GM21619 (cell line): ENCODE data around the gene SLC29A2.

Source experiments
- ATAC-seq: cut with Tn5 transposase; IDR thresholded peaks from one replicate; pipeline ENCODE4 v1.9.1; 2021; ENCODE audit not compliant: unreplicated experiment

Gene SLC29A2, protein sequence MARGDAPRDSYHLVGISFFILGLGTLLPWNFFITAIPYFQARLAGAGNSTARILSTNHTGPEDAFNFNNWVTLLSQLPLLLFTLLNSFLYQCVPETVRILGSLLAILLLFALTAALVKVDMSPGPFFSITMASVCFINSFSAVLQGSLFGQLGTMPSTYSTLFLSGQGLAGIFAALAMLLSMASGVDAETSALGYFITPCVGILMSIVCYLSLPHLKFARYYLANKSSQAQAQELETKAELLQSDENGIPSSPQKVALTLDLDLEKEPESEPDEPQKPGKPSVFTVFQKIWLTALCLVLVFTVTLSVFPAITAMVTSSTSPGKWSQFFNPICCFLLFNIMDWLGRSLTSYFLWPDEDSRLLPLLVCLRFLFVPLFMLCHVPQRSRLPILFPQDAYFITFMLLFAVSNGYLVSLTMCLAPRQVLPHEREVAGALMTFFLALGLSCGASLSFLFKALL

DNA sequence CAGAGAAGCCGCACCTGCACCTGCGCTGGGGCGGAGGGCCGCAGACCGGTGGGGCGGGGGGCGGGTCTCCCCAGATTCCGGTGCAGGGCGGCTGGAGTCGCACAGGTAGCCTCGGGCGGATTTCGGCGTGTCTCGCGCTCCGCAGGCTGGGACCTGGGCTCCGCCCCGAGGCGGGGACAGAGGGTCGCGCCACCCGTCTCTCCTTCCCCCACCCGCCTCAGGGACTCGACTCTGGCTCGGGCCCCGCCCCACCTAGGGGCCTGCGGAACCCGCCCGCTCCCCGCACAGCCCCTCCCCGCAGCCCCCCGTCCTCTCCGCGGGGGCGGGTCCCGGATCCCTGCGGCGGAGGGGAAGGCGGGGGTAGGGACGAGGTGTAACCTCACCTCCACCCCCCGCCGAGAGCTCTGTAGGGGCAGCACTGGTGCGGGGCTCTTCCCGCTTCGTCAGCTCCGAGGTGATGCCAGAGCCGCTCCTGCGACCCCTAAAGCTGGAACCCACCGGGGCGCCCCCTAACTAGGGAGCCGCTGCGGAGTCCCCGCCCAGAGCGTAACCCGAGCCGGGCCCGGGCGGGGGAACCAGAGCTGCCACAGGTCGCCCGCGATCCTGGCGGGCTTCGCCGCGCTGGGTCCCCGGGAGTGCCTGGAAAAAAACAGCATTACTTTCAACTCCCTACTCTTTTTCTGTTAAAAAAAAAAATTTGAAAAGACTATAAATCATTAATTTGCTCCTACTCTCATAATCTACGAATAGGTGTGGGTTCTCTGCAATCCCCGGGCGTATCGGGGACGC is at the start of gene SLC29A2:
Gene SLC29A2, minus strand, starts transcription at position 134 of the 789 bp plus-strand sequence. CDS start 169 bp downstream, outside the sequence.
- ATAC-seq, result peak; percentile 73

DNA sequence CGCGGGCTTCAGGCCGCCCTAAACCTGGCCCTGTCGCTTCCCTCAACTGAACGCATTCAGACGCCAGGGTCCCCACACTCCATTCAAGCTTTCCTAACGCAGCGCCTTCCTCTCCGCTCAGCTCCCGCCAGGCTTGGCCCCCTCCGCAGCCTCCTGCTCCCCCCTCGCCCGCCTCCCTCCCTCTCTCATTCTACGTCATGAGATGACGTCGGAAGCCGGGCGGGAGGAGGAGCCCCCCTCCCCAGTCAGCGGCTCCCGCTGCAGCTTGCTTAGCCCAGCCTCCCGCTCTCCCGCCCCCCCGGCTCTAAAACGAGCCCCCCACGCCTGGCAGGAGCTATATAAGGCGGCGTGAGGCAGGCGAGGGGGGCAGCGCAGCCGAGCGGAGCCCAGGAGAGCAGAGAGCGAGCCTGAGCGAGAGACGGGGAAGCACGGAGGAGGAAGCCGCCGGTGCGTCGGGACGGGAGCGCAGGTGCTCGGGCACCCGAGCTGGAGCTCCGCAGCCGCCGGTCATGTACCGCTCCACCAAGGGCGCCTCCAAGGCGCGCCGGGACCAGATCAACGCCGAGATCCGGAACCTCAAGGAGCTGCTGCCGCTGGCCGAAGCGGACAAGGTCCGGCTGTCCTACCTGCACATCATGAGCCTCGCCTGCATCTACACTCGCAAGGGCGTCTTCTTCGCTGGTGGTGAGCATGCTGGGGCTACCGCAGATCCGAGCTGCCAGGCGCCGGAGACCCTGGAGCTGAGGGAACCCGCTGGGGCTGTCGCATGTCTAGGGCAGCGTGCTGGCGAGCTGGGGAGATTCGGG is 49.3 kb upstream of the SLC29A2 start, which contains the start of gene NPAS4:
Gene NPAS4, plus strand, starts transcription at position 365 of the 806 bp plus-strand sequence. Its CDS starts 145 bp downstream, at position 510.
- ATAC-seq, result no peak

DNA sequence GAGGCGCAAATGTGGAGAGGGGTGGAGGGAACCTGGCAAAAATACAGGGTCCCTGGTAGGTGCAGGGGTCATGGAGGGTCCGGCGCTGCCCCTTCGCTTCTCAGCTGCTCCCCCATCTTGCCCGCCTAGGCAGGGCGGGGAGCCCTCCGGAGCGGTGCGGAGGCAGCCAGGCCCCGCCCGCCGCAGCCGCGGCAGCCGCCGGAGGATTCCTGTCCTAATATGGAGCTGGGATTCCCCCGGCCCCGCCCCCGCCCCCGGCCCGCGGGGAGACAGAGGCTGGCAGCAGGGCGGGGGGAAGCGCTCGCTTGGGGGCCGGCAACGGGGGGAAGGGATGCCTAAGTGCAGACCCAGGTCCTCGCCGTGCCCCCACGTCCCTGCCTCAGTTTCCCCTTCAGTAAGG is 48.3 kb upstream of the SLC29A2 start:
- no peak for ATAC-seq

DNA sequence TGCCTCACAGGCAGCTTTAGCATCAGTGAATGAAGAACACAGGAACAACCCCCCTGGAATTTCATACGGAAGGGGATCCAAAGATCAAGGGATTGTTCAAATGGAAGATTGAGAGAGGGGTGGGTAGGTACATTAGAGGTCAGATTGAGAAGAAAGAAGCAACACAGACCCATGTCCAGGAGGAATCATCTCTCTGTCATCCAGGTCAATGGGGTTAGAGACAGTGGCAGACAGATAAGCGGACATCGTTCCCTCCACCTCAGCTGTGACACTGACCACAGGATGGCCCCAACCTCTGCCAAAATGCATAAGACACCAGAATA is 47.4 kb upstream of the SLC29A2 start:
- no peak for ATAC-seq

DNA sequence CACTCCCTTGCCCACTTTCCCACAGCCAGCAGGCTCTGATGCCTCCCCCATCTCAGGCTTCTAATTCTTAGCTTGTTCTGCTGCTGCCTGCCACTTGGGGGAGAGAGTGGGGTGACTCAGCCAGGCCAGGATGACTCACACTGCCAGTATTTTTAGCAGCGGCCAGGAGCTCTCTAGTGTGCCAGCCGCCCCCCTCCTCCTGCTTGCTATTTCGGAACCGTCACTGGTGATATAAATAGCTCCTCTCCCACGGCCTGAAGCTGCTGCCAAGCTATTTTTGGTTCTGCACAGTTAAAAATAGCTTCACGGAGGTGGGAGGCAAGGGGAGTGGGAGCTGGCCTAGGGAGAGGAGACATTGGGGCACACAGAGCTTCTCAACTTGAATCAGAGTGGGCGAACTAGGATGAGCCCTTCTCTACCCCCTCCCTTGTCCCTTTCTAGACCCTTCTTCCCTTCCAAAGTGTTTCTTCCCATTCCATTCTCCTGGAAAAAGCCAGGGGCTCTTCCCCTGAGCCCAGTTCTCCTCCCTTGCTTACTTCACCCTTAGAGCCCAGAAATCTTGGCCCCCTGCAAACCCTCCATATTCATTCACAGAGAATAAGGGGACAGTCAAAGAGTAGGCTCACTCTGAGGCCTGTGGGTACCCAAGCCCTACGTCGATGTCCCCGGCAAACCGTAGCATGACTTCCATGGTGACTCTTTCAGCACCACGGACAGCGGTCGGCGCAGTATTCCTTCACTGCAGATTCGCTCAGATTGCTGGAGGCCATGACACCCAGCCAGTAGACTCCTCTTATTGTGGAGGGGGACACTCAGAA is 46.8 kb upstream of the SLC29A2 start:
- ATAC-seq, result peak; percentile 54

DNA sequence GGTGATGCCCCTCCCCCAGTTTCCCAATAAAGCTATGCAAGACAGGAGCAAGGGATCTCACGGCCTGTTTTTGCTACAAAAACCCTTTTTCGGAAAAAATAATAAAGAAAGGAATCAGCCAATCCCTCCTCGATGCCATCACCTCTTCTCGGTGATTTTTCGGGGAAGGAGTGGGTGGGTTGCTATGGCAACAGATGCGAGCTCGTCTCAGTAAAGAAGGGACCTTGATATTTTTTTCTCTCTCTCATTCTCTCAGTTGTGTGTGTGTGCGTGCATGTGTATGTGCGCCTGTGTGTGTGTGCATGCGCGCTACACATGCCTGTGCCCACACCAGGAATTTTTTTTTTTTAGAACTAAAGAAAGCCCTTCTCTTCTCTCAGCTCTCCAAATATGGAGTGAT is 45.4 kb upstream of the SLC29A2 start:
- no peak for ATAC-seq

DNA sequence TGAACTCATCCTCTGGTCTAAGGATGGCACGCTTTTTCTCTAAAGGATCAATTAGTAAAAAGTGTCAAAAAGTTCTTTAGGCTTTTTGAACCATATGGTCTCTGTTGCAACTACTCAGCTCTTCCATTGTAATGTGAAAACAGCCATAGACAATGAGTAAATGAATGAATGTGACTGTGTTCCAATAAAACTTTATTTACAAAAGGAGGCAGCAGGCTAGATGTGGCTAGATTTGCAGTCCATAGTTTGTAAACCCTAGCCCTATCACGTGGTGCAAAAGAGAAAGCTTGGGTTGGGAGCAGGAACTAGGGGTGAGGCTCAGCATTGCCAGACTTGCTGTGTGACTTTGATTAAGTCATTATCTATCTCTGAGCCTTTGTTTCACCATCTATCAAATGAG is 43.9 kb upstream of the SLC29A2 start:
- ATAC-seq, result no peak

DNA sequence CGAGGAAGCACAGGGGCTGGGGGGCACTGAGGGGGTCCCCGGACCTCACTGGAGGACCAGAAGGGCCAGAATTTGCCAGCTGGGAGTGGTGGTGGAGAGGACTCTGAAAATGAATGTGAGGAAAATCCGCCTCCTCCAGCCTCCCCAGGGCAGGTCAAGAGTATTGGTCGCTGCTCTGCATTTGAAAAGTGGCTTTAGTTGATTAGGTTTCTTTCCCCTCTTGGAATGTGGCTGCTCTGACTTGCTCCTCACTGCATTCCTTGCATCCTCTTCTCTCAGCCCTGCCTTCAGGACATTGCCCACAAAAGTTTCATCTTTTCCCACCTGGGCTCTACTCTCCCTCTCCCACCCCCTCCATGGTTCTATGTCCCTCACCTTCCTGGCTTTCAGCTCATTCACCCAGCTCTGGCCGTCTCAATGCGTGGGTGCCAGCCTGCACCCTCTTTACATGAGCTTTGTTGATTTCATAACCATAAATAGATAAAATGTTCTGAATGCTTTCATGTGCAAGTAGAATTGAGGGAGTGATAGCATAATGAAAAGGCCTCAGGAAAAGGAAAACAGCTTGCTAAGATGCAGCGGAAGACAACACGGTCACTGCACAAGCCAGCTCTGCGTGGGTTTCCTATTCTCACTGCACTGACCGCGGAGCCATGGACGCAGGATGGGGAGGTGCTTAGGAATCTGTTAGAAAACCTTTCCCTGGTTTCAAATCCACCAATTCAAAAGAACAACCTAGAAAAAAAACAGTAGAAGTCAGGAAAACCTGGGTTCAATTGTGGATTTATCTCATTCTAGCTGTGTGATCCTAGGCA is 42.8 kb upstream of the SLC29A2 start:
- ATAC-seq, result no peak

DNA sequence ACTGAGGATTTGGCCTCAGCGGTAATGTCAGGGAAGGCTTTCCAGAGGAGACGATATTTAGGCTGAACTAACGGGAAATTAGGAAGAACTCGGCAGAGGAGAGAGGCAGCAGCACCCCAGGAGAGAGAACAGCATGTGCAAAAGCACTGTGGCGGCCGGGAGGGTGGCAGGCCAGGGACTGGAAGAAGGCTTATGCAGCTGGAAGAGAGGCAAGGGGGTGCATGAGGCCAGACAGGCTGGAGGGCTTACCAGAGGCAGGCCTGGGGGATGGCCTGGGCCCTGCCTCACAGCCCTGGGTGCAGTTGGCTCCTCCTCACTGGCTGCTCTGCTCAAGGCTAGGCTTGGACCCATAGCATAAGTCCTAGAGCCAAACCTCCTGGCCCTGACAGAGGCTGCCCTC is 41.6 kb upstream of the SLC29A2 start:
- ATAC-seq, result no peak

DNA sequence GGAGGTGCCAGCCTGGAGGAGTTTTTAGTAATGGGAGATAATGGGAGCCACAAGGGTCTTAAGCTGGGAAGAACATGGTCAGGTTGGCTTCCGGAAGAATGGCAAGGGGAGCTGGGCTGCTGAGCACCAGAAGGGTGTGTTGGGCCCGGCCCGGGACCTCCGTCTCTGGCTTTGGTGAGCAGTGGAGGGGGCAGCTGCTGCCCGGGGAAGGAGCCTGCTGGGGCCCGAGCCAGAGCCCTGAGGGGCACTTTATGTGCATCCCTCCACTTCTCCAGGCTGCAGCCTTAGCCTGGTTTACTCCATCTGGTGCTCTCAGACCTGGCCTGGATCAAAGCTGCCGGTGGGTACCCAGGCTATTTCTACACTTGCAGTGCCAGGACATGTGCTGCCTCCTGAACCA is 40.5 kb upstream of the SLC29A2 start:
- ATAC-seq, result no peak

DNA sequence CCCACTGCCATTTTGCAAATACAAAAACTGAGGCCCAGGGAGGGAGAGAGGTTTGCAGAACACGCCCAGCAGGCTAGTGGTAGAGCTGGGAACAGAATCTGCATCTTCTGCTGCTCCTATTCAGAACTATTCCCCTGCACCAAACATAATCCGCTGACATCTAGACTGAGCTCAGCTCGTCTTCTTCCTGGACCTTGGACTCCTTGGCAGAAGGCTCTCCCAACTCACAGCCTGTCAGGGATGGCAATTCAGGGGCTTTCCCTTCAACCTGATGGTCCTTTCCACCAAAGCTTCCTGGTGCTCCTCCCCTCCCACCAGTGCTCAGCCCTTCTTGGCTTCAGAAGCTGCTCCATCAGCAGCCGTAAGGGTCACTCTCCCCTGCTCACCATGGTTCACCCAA is 39.8 kb upstream of the SLC29A2 start:
- ATAC-seq, result no peak

DNA sequence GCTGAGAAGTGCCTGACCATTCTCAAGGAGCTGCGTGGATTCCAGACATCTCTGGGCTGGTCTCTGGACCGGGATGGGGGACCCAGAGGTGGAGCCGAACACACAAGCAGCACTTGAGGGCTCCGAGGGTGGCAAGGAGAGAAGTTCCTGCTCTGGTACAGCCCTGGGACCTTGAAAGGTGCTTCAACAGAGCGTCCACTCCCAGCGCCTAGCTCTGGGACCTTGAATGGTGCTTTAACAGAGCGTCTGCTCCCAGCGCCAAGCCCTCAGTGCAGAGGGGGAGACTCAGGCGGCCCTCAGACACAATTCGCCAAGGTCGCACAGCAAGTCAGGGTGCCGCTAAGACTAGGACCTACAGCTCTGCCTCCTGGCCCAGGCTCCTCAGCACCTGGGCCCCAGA is 38.6 kb upstream of the SLC29A2 start:
- ATAC-seq, result no peak

DNA sequence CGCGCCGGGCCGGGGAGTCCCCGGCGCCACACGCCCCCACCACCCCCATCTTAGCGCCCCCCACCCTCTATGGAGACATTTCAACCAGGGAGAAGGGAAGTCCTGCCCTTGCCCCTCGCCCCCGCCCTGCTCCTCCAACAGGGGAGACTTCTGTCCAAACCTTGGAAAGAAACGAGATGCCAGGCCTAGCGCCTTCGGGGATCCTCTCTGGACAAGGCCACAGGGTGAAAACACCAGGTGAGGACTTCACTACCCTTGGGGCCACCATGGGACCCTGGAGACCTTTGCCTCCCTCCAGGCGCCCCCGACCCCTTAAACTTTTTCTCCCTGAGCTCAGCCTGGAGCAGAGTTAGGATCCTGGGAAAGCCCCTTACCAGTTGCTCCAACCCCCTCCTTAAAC is 37.7 kb upstream of the SLC29A2 start:
- no peak for ATAC-seq

DNA sequence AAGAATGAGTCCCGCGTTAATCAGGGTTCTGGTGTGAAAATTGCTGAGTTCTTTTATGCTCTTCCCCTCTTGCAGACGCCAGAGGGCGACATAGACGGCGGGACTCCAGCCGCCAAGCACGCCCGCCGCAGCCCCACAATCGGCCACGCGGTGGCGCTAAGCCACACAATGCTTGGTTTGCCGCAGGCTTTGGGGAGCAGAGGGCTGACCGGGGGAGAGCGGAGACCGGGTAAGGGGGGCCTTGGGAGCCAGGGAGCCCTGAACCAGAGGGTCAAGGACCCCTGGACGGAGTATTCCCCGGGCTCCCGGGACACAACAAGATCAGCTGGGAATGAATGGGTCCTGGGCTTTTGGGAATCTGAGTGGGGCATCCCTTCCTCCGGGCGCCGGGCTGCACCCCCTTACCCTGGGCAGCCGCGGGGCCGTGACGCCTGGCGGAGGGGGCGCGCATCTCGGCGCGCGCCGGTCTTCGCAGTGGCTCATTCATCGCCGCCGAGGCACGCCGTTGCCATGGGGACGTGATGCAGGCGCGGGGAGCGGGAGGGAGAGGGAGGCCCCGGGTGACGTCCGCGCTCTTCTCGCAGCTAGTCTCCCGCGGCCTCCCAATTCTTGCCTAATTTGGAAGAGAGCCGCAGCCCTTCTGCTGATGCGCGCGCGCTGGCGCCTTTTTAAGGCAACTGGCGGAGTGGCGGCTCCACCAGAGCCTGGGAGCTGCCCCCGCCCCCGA is 37.1 kb upstream of the SLC29A2 start:
- peak; percentile 70 for ATAC-seq

DNA sequence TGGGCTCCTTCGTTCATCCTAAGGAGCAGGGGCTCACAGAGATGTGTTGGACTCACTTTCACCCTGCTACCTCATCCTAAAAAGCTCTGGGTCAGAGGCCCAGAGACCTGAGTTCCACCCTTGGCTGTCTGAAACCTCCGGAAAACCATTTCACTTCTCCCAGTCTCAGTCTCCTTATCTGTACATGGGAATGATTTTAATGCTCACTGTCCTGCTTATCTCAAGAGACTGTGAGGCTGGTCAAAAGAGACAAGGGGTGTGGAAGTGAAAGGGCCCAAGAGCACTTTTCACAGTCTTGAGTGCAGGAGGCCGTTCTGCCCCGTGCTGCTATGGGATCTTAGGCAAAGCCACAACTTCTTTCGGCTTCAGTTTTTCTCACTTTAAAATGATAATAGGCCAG is 36.1 kb upstream of the SLC29A2 start:
- ATAC-seq, result no peak

DNA sequence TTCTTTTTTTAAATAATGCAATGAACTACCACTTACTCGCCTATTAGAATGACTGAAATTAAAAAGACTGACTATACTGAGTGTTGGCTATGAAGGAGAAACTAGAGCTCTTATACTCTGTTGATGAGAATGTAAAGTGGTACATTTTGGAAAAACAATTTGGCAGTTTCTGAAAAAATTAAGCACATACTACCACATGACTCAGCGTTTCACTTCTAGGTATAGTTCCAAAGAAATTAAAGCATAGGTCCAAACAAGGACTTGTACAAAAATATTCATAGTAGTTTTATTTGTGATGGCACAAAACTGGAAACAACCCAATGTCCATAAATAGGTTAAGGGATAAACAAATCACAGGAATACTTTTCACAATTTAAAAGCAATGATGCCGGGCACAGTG is 22.4 kb upstream of the SLC29A2 start:
- no peak for ATAC-seq

DNA sequence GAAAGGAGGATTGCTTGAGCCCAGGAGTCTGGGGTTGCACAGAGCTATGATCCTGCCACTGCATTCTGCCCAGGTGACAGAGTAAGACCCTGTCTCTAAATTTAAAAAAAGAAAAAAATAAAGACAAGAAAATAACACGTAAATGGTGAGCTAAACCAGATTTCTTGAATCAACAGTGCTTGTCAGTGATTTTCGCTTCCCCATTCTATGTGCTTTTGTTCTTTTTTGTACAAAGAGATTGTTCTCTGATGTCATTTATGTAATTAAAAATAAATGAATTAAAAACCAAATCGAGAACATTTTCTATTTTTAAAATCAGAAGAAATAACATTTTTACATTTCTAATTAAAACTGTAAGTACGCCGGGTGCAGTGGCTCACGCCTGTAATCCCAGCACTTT is 19.8 kb upstream of the SLC29A2 start:
- no peak for ATAC-seq

DNA sequence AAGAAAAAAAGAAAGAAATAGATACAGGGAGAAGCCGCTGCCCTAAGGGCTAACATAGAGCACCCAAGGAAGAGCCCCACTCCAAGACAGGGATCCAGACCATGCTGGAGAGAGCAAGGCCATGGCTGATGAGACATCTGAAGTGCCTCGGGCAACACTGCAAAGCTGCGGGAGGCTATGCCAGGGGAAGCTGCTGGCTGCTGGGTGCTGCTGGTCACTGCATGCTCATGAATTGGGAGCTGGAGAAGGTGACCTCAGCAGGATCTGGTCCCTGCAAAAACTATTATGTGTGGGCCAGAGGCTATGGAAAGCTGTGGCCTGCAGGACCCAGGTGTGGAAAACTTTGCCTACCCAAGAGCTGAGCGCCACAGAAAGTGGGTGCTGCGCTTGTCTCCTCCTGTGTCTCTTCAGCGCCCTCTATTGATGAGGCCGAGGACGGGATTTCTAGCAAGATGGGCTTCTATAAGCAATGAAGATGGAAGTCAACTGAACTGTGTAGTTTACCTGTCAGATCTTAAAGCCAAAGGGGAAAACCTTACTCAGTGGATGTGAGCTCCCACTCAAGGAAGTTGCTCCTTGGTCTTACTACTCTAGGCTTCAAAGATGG is 17.3 kb upstream of the SLC29A2 start:
- ATAC-seq, result no peak
